Uterus (tissue), 2 donors: ENCODE results near the gene C6orf89.

Source experiments
- POLR2A ChIP-seq, 2 donors: fragments of 450-650 bp; IDR thresholded peaks; one replicate each; pipeline ENCODE4 v1.6.1; 2016; ENCODE audit warnings: antibody characterized with exemption in 2 of 2, mild to moderate bottlenecking in 1 of 2, moderate library complexity in 1 of 2
- TF ChIP-seq, protein P1 (sequence below), 4 experiments: fragments of 200-600 bp in 2 of 4; fragments of 450-650 bp in 2 of 4; sonication (generic) in 2 of 4; IDR thresholded peaks; one replicate each; pipeline ENCODE4 v1.5.1; 2016 to 2019; ENCODE audit warnings: antibody characterized with exemption in 4 of 4, mild to moderate bottlenecking in 2 of 4, moderate library complexity in 1 of 4

DNA sequence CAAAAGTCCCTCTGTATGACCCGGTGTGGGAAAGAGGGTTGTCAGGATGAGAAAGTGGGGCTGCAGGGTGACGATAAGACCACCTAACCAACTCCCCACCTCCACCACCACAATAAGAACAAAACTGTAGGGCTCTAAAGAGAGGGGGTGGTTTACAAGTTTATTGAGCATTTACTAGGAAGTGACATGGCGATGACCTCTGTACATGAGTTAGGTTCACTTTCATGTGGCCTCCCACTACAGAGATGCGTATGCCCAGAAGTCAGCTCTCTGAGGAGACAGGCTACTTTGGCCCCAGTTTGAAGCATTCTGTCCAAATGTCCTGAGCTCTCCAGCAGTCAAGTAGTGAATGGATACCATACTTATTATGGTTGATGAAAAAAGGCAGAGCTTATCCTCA lies 40.1 kb downstream of the C6orf89 start:
- TF ChIP-seq, protein P1, sequence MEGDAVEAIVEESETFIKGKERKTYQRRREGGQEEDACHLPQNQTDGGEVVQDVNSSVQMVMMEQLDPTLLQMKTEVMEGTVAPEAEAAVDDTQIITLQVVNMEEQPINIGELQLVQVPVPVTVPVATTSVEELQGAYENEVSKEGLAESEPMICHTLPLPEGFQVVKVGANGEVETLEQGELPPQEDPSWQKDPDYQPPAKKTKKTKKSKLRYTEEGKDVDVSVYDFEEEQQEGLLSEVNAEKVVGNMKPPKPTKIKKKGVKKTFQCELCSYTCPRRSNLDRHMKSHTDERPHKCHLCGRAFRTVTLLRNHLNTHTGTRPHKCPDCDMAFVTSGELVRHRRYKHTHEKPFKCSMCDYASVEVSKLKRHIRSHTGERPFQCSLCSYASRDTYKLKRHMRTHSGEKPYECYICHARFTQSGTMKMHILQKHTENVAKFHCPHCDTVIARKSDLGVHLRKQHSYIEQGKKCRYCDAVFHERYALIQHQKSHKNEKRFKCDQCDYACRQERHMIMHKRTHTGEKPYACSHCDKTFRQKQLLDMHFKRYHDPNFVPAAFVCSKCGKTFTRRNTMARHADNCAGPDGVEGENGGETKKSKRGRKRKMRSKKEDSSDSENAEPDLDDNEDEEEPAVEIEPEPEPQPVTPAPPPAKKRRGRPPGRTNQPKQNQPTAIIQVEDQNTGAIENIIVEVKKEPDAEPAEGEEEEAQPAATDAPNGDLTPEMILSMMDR (IDR thresholded peaks at IDR 0.05): no peak
- no peak for TF ChIP-seq POLR2A (IDR thresholded peaks at IDR 0.05)
